Left cardiac atrium (tissue), 4 donors: ENCODE measurements around the gene MRPL41. TPM values are rescaled to one million over a fixed set of nuclear protein-coding genes. Genes with fewer than 3 reads are reported as not detected.
"Not testable (repeated sequence)": the region's sequence is repeated elsewhere in the genome, so short reads cannot be mapped to it uniquely, and the experiment has no call there.

Experiments used
- ATAC-seq, 2 donors: fragments of 200-7000 bp; cut with Tn5 transposase; one replicate each; pipeline ENCODE4 v1.9.1; 2020; ENCODE audit warnings: mild to moderate bottlenecking in 2 of 2, moderate library complexity in 2 of 2
- DNase-seq: peaks from one replicate; pipeline ENCODE4 v3.0.0-alpha.2; 2020
- intact Hi-C, 2 donors: fragments of 100-400 bp; cut with DNase I; formaldehyde crosslinking; loops; one replicate each; pipeline versions ENCODE4 v1.14.1 to v1.15.1; 2022 to 2023
- total RNA-seq, 2 donors: library from RNA; stranded (reverse); fragmentation: NEBNext Ultra II Directional; extraction: Animal tissue kit (Norgen Biotek cat#: 25700); gene quantifications; one replicate each; pipeline ENCODE4 v1.2.1, GENCODE V29; 2021
- donor health status: DM: no; HTN: yes; CAD: no.
- donor health status: DM: no; HTN: yes; CAD: no; lungs with severe emphysema.
- donor health status: DM: yes; HTN: yes; CAD: no.
- donor health status: Dilated cardiomyopathy.

MRPL41 gene
- total RNA-seq, 2 donors from 2014 or later, result 171 to 182 TPM

- DNase-seq (no peak), ATAC-seq (no peak)
- intact Hi-C loops, result loop anchor here (10.0 kb wide), 2 partner anchors 216 to 226 kb away; partner anchors contain the start of gene NRARP (in 1 of the 2)
These were observed 30.9 kb upstream of the MRPL41 start for GRCh38 chr9:137520614-137521404.

- ATAC-seq (no peak), DNase-seq (no peak)
- intact Hi-C loops, result loop anchor here (10.0 kb wide), 2 partner anchors 217 to 227 kb away; partner anchors contain the start of gene NRARP (in 1 of the 2)
These were observed 30.2 kb upstream of the MRPL41 start for GRCh38 chr9:137521405-137521985.

GRCh38 chr9:137522746-137523455 is 28.8 kb upstream of the MRPL41 start:
- ATAC-seq, result no peak
- intact Hi-C loops, result loop anchor here (10.0 kb wide), 2 partner anchors 218 to 228 kb away; partner anchors contain the start of gene NRARP (in 1 of the 2)

GRCh38 chr9:137524161-137524980 is 27.3 kb upstream of the MRPL41 start:
- DNase-seq (no peak), ATAC-seq (no peak)
- intact Hi-C loops, result loop anchor here (10.0 kb wide), 2 partner anchors 220 to 230 kb away; partner anchors contain the start of gene NRARP (in 1 of the 2)

More at GRCh38 chr9:137522746-137523455, 28.8 kb upstream of the MRPL41 start:
- DNase-seq, result no peak

GRCh38 chr9:137524981-137525317 is 26.7 kb upstream of the MRPL41 start:
- ATAC-seq (no peak), DNase-seq (no peak)
- intact Hi-C loops, result loop anchor here (10.0 kb wide), 2 partner anchors 220 to 230 kb away; partner anchors contain the start of gene NRARP (in 1 of the 2)

- ATAC-seq, result no peak
- no peak for DNase-seq
- intact Hi-C loops, result no loop called here
These were observed 21.3 kb upstream of the MRPL41 start for GRCh38 chr9:137530331-137530730.

GRCh38 chr9:137531099-137531765 is 20.4 kb upstream of the MRPL41 start:
- DNase-seq, result no peak
- no peak for ATAC-seq
- intact Hi-C loops, result no loop called here

- ATAC-seq, DNase-seq, intact Hi-C loops: not testable (repeated sequence)
These were observed 18.7 kb upstream of the MRPL41 start for GRCh38 chr9:137532891-137533468.

GRCh38 chr9:137534256-137535119 is 17.2 kb upstream of the MRPL41 start:
- intact Hi-C loops, result no loop called here
- DNase-seq (no peak), ATAC-seq (peak; percentile 75 to 92)

GRCh38 chr9:137535120-137535428 is 16.6 kb upstream of the MRPL41 start:
- DNase-seq (no peak), ATAC-seq (no peak)
- intact Hi-C loops, result no loop called here

GRCh38 chr9:137536594-137537131 is 15.0 kb upstream of the MRPL41 start:
- ATAC-seq, DNase-seq, intact Hi-C loops: not testable (repeated sequence)

GRCh38 chr9:137538058-137538457 is 13.6 kb upstream of the MRPL41 start:
- intact Hi-C loops, result no loop called here
- DNase-seq (no peak), ATAC-seq (peak in 1 of 2 donors; percentile 17)

GRCh38 chr9:137540536-137540935 is 11.1 kb upstream of the MRPL41 start:
- DNase-seq (no peak), ATAC-seq (no peak)
- intact Hi-C loops, result no loop called here

- ATAC-seq (no peak), DNase-seq (no peak)
- intact Hi-C loops, result no loop called here
These were observed 9.2 kb upstream of the MRPL41 start for GRCh38 chr9:137542486-137542885.

- no peak for ATAC-seq
- DNase-seq, result no peak
These were observed 8.3 kb upstream of the MRPL41 start for GRCh38 chr9:137543237-137543963.

GRCh38 chr9:137544176-137544760 is 7.4 kb upstream of the MRPL41 start:
- no peak for DNase-seq
- peak in 1 of 2 donors; percentile 6 for ATAC-seq
- intact Hi-C loops, result no loop called here

More at GRCh38 chr9:137543237-137543963, 8.3 kb upstream of the MRPL41 start:
- intact Hi-C loops, result no loop called here
